GM21360 (cell line): ENCODE data around the gene RAB1B.
"Not testable (repeated sequence)": the region's sequence is repeated elsewhere in the genome, so short reads cannot be mapped to it uniquely, and the experiment has no call there.

Experiments
- ATAC-seq: cut with Tn5 transposase; IDR thresholded peaks from one replicate; pipeline ENCODE4 v1.9.1; 2021; ENCODE audit warnings: mild to moderate bottlenecking, moderate library complexity; ENCODE audit not compliant: unreplicated experiment

Gene RAB1B

DNA sequence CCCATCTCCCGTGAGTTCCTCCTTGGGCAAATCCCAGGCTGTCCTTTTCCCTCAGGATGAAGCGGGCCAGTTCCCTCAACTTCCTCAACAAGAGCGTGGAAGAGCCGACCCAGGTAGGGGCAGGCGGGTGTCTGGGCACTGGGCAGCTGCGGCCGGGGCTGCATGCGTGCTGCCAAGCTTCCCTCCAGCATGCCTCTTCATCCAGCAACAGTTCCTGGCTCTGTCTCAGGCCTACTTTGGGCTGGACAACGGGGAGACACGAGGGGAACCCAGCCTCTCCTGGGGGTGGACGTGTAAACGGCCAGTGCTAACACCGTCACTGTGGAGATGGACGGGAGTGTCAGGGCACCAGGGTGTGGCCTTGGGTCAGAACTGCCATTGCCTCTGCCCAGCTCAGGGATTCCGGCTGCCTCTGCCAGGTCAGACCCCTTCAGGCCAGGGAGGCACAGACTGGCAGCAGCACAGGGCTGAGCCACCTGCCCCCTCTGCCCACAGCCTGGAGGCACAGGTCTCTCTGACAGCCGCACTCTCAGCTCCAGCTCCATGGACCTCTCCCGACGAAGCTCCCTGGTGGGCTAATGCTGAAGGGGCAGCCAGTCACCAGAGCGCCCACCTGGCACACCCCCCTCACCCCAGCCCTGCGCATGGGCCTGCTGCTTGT lies 1.9 kb upstream of the RAB1B start:
- ATAC-seq = no peak

DNA sequence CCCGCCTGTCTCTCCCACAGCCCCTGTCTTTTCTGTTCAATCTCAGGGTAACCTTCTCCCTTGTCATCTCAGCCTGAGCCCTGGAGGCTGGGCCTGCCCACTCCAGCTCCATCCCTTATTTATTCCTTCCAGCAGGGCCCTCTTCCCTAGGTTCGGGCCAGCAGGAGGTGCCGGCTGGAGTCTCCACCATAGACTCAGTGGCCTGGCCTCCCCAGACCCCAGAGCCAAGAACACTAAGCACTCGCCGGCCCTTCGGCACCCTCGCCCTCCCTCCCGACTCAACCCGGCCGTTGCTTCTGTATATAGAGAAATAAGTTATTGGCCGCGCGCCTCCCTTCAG lies 1.4 kb upstream of the RAB1B start:
- no peak for ATAC-seq

DNA sequence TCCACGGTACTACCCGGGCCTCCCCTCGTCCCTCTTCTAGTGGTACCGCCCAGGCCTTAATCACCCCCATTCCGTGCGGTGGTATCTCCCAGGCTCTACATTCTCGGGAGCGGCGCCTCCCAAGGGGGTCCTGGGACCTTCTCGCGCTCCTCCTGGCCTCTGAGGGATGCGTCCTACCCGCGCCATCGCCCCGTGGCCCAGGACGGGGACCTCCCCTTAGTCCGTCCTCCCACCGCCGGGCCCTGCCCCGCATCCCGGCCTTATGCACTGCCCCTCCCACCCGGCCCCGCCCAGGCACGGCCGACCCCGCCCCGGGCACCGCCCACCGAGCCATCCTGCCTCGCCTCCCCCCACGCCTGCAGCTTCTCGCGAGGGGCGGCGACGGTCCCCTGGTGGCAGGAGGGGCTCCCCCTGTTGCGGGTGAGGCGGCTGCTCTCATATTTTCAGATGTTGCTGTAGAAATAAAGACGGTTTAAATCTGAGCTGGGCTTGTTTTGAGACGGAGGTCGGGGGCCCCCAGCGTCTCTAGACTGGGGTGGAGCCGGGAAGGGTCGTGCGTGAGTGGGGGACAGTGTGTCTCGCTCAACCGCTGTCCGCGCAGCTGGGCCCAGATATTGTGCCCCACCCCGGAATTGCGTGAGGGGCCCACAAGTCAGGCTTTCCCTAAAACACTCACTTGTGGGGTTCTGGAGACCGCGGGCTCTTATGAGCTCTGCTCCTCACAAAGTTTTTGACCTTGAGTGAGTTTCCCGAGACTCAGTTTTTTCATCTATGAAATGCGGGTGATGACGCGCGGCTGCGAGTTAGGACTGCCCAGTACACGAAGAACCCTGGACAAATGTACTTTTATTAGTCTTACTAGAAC lies 828 bp upstream of the RAB1B start:
- ATAC-seq = peak; percentile 38

DNA sequence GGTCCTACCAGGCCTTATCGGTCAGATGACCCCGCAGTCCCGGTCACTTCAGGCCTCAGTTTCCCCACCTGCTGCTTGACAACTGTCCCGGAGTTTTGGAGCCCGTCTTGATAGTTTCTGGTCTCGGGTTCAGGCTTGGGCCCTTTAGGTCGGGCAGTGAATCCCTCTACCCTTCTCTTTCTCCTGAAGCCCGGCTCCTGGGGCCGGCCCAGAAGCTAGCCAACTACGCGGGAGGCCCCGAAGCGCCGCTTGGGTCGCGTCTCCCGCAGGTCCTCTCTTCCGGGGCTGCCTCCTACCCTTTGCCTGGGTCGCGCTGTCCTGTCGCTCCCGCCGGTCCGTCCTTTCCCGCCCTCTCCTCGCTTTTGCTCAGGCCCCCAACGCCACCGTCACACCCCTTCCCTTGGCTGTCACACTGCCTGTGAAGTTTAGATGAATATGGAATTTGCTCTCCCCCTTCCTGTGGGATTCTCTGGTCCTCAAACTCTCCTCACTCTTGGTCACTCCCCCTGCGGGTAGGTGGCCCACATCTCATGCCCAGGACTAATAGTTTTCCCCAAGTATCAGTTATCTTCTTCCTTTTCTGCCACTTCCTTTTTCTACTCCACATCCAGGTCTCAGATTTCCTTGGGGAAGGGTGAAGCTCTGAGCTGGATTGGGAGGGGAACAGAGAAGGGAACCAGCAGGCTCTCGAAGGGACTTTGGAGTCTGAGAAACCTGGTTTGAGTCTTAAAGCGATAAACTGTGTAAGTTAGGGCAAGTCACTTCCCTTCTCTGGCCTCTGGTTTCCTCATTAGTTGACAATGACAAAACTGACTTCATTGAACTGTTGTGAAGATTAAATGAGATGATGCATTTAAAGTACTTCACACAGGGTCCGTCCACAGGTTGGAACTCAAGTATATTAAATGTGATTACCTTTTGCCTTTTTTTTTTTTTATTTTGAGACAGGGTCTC lies 790 bp downstream of the RAB1B start:
- no peak for ATAC-seq

DNA sequence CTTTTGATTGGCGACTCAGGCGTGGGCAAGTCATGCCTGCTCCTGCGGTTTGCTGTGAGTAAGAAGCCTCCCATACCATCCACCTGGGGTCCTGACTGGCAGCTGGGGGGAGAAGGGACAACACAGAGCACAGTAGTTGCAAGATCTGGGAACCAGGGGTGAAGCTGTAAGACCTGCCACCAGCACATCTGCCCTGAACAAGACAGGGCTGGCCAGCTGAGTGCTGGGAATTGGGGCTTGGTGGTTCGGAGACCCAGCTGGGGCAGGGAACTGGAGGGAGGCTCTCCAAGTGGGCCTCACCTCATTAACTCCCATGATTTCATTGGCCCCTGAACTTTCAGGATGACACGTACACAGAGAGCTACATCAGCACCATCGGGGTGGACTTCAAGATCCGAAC lies 3.4 kb downstream of the RAB1B start:
- no peak for ATAC-seq

DNA sequence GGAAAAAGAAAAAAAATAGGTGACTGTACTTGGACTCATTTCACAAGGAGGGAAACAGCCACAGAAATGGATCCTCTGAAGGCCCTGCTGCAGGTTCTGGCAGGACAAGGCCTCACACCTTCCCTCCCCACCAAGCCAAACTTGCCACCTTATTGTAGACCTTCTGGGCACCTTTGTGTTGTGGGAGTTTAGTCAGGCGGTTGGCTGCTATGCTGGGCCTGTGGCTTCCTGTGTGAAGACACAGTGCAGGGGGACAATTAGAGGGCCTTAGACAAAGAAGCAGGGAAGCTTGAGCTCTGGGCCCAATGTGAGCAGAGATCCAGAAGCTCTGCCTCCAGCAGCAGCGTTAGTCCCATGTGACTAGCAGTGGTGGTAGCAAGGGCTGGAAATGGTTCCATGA lies 4.2 kb downstream of the RAB1B start:
- ATAC-seq = no peak

DNA sequence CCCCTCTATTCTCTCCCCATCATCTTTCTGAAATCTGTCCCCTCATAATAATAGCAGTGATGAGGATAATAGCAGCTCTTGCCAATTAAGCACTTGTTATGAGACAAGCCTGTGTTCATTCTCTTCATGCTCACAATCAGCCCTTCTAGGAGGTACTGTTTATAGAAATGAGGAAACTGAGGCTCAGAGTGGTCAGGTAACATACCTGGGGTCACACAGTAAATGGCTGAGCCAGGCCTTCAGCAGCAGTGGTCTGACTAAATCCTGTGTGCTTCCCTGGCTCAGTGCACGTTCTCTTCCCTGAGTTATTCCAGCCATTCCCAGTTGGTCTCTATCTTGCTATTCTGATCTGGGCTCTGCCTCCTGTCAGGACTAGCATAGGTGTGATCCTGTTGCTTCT lies 5.8 kb downstream of the RAB1B start:
- no peak for ATAC-seq

DNA sequence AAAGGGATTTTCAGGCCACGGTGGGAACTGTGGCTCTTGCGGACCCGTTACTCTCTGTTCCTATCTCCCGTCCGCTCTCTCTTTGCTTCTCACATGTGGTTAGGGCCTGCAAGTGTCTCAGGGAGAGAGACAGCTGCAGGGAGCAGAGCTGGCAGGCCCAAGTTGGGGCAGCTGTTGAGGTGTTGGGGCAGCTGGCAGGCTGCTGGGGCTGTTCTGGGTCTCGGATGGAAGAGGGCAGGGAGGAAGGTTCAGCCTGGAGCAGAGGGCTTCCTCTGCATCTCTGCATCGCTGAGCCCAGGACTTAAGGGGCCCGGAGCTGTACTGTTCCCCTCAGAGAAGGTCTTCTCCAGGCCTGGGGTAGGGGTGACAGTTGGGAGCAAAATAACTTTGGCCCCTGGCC lies 7.0 kb downstream of the RAB1B start:
- ATAC-seq = no peak

DNA sequence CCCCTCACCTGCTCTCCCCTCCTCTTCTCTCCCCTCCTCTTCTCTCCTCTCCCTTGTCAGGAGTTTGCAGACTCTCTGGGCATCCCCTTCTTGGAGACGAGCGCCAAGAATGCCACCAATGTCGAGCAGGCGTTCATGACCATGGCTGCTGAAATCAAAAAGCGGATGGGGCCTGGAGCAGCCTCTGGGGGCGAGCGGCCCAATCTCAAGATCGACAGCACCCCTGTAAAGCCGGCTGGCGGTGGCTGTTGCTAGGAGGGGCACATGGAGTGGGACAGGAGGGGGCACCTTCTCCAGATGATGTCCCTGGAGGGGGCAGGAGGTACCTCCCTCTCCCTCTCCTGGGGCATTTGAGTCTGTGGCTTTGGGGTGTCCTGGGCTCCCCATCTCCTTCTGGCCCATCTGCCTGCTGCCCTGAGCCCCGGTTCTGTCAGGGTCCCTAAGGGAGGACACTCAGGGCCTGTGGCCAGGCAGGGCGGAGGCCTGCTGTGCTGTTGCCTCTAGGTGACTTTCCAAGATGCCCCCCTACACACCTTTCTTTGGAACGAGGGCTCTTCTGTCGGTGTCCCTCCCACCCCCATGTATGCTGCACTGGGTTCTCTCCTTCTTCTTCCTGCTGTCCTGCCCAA lies 7.7 kb downstream of the RAB1B start:
- no peak for ATAC-seq

DNA sequence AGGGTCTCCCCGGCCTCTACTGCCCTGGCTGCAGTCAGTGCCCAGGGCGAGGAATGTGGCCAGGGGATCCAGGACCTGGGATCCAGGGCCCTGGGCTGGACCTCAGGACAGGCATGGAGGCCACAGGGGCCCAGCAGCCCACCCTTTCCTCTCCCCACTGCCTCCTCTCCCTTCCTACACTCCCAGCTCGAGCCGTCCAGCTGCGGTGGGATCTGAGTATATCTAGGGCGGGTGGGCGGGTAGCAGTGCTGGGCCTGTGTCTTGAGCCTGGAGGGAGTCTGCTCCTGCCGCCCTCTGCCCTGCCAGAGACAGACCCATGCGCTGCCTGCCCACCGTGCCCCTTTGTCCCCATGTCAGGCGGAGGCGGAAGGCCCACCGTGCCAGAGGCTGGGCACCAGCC lies 8.2 kb downstream of the RAB1B start:
- ATAC-seq = not testable (repeated sequence)

DNA sequence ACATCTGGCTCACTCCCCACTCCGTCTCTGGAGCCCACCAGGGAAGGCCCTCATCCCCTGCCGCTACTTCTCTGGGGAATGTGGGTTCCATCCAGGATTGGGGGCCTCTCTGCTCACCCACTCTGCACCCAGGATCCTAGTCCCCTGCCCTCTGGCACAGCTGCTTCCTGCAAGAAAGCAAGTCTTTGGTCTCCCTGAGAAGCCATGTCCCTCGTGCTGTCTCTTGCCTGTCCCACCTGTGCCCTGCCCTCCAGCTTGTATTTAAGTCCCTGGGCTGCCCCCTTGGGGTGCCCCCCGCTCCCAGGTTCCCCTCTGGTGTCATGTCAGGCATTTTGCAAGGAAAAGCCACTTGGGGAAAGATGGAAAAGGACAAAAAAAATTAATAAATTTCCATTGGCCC lies 8.6 kb downstream of the RAB1B start:
- not testable (repeated sequence) for ATAC-seq

DNA sequence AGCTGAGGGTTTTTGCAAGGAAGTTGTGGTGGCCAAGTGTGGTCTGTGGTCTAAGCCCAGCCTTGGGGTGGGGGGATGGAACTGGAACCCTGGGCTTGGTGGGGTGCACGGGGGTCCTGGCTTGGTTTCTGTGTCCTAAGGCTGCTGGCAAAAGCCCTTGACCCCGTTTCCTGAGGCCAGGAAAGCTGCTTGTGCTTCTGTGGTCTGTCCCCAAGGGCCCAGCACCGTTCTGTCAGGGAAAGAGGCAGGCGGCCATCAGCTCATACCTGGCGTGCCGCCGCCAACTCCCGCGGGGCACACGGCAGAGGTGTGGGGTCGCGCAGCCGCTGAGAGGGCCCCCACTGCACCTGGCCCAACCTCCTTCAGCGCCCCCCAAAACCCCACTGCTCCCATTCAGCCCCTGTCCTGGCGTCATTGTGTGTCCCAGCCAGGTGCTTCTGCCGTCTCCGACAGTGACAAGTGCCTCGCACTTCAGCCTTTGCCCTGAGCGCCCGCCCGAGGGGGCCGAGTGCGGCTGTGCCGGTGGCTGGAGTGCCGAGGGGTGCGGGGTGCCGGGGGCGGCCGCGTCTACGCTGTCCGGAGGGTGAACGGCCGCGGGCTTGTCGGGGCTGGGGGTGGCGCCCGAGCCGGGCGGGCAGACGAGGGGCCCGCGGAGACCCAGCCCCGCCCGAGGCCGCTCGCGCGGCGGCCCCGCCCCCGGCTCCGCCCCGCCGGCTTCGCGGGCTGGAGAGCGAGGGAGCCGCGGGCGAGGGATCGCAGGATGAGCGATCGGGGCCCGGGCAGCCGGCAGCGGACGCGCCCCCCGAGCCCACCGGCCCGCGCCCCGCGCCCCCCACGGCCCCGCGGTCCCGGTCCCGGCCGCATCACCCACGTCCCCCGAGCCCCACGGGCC lies 9.3 kb downstream of the RAB1B start, which contains the start of gene CNIH2:
TSS of gene CNIH2 (plus strand) at position 705 of the 892 bp plus-strand sequence. CDS start 282 bp downstream, outside the sequence.
- no peak for ATAC-seq

DNA sequence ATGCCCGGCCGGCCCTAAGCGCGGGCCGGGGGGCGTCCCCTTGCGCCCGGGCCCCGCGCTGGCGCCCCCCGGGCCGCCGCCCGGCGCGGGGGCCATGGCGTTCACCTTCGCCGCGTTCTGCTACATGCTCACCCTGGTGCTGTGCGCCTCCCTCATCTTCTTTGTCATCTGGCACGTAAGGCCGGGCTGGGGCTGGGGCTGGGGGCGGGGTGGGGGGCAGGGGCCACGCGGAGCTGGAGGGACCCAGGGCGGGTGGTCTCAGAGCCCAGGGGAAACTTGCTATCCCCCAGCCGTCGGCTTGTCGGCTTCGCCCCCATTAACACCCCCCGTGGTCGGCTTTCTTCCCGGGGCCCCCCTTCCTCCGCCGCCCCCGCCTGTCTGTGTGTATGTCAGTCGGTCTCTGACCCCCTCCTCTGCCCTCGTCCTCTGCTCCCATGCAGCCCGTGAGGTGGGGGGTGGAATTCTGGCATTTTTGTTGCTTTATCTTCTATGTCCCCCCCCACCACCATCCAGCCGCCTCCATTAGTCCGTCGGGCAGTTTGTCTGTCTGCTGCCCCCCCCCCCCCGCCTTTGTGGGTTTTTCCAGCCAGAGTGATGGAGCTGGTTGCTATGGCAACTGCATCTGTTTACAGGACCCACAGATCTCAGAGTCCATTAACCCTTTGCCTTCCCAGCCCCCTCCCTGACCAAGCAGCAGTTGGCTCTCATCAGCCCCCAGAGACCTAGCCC lies 10.1 kb downstream of the RAB1B start:
- ATAC-seq = no peak

DNA sequence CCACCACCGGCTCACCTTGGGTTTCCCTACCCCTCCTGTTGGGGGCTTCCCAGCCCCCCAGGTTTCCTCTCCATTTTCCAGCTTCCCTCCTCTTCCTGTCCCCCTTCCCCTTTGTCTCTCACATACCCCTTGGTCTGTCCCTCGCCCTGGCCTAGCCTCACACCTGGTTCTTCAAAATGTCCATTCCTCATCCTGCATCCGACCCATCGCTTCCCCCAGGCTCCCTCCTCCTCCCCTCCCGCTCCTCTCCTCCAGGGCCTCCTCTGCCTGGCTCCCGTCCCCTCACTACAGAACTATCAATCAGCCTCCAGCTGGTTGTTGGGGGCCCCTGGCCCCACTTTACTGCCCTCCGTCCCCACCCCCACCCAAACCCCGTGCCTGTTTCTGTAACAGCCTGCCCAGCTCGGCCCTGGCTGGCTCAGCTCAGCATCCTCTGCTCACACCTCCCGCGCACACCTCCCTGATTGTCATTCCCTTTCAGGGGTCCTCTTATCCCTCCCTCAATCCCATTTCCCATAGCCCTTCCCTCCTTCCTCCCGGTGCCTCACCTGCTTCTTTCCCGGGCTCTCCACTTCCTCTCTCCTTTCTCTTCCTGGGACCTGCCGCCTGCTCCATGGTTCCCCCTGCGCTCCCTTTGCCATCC lies 10.8 kb downstream of the RAB1B start:
- no peak for ATAC-seq

DNA sequence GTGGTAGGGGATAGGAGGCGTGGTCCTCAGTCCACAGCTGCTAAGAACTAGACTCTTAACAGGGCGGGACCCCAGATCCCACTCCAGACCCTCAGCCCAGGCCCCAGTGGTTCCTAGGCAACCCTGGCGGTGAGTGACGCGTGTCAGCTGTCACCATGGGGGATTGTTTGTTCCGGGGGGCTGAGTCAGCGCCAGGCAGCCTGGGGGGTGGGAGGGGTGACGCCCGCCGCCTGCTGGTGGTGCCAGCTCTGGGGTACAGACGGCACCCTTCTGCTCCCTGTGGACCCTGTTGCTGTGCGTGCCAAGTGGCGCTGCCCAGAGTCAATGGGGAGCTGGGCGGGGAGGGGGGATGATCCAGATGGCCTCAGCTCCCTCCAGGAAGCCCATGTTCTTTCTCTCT lies 12.0 kb downstream of the RAB1B start:
- no peak for ATAC-seq

DNA sequence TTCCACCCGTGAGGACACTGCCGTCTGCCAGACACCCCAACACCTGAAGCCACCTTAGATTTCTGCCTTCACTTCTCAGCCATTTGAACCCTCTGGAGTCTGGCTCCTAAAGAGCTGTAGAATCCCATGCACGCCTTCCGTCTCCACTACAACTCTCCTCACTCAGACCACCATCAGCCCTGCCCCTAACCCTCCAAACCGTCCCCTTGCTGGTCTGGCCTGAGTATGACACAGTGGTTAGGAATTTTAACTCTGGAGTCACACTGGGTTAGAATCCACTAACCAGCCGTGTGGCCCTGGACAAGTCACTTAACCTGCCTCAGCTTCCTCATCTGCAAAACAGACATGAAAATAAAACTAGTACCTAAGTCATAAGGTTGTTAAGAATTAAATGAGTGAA lies 12.6 kb downstream of the RAB1B start:
- no peak for ATAC-seq

DNA sequence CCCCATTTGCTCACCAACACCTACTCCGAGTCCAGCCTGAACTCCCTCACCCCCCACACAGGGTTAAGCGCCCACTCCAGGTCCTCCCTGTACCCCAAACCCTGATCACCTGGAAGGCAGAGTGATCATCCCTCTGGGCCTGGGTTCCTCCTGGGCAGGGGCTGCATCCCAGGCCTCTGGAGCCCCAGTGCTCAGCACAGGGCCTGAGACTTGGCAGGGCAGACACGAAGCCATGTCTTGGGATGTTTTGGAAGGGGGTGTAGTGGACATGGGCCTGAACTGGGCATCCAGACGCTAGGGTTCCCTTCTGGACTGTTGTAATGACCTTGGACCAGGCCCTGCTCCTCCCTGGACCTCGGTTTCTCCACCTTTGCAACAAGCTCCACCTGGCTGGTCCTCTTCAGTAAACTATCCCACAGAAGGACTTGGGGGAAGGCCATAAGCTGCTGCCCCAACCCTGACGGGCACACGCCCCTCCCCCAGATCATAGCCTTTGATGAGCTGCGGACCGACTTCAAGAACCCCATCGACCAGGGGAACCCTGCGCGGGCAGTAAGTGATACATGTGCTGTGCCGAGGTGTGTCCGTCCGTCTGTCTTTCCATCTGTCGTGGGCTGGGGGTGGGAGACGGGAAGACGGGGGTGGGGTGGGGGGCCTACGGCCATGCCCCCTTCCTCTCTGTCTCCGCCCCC lies 13.5 kb downstream of the RAB1B start:
- ATAC-seq = no peak
